Gastroesophageal sphincter (tissue), 4 donors: Measurements from ENCODE around the gene RHCE. TPM values are rescaled to one million over a fixed set of nuclear protein-coding genes. Genes with fewer than 3 reads are reported as not detected.

Source experiments
- total RNA-seq, 4 donors: library from RNA; depleted of rRNA; stranded (reverse); fragments of >200 nt; gene quantifications; one replicate each; pipeline ENCODE4 v1.1.0, GENCODE V29; 2016

The RHCE gene
- total RNA-seq, 4 donors from 2014 or later, result not detected

Other genes starting within 250 kb of the RHCE start
- 100 to 1,000 TPM in 1 of 4 donors, 10 to 100 TPM in 3; 54.5 to 105 (median 88.5) TPM for gene SYF2, start 188.3 kb downstream of the RHCE start, total RNA-seq
- gene RSRP1, start 173.4 kb downstream of the RHCE start, total RNA-seq, result 100 to 1,000 TPM in 1 of 4 donors, 10 to 100 TPM in 3; 23.1 to 133 (median 59.4) TPM
- not detected for gene RHD, start 148.3 kb downstream of the RHCE start, total RNA-seq
- gene TMEM50A, start 82.5 kb downstream of the RHCE start, total RNA-seq, result 100 to 1,000 TPM in 1 of 4 donors, 10 to 100 TPM in 3; 82.6 to 170 (median 88.8) TPM
- gene MACO1, start 10.1 kb upstream of the RHCE start, total RNA-seq, result 10 to 100 TPM; 15.5 to 24.5 (median 19.0) TPM
- 10 to 100 TPM; 13.6 to 21.3 (median 17.2) TPM for gene LDLRAP1, start 122.8 kb upstream of the RHCE start, total RNA-seq
- gene MAN1C1, start 196.0 kb upstream of the RHCE start, total RNA-seq, result 10 to 100 TPM; 20.0 to 38.1 (median 27.8) TPM